Kidney glomerular epithelial cell (primary cell): ENCODE results near the gene CCDC146.
"Not testable (repeated sequence)": the region's sequence is repeated elsewhere in the genome, so short reads cannot be mapped to it uniquely, and the experiment has no call there.

Source experiments
- DNase-seq: peaks from one replicate; lab custom pipeline; 2025; lab: John Stamatoyannopoulos, UW

The CCDC146 gene

GRCh38 chr7:77121860-77122681, at the start of gene CCDC146:
TSS of gene CCDC146 (plus strand) at chr7:77122615. CDS start at chr7:77167669, 45,054 bp downstream.
- DNase-seq: peak; percentile 99

- not testable (repeated sequence) for DNase-seq
Observed at GRCh38 chr7:77074786-77075396, 47.5 kb upstream of the CCDC146 start.

- DNase-seq: not testable (repeated sequence)
Observed at GRCh38 chr7:77077060-77077459, 45.4 kb upstream of the CCDC146 start.

- not testable (repeated sequence) for DNase-seq
Observed at GRCh38 chr7:77079112-77079511, 43.3 kb upstream of the CCDC146 start.

GRCh38 chr7:77079624-77080023, 42.8 kb upstream of the CCDC146 start:
- not testable (repeated sequence) for DNase-seq

GRCh38 chr7:77080236-77080635, 42.2 kb upstream of the CCDC146 start:
- not testable (repeated sequence) for DNase-seq

- DNase-seq: not testable (repeated sequence)
Observed at GRCh38 chr7:77082192-77082591, 40.2 kb upstream of the CCDC146 start.

GRCh38 chr7:77092301-77092700, 30.1 kb upstream of the CCDC146 start:
- not testable (repeated sequence) for DNase-seq

GRCh38 chr7:77100501-77100900, 21.9 kb upstream of the CCDC146 start:
- not testable (repeated sequence) for DNase-seq

GRCh38 chr7:77101187-77101586, 21.2 kb upstream of the CCDC146 start:
- not testable (repeated sequence) for DNase-seq

GRCh38 chr7:77102671-77103070, 19.7 kb upstream of the CCDC146 start:
- not testable (repeated sequence) for DNase-seq

- DNase-seq: not testable (repeated sequence)
Observed at GRCh38 chr7:77105904-77106303, 16.5 kb upstream of the CCDC146 start.

GRCh38 chr7:77107659-77108058, 14.8 kb upstream of the CCDC146 start:
- DNase-seq: not testable (repeated sequence)

GRCh38 chr7:77108362-77108761, 14.1 kb upstream of the CCDC146 start:
- DNase-seq: not testable (repeated sequence)

- peak; percentile 0 for DNase-seq
Observed at GRCh38 chr7:77112719-77113306, 9.6 kb upstream of the CCDC146 start.

- DNase-seq: peak; percentile 13
Observed at GRCh38 chr7:77125486-77125885, 3.1 kb downstream of the CCDC146 start.

GRCh38 chr7:77127009-77127408, 4.6 kb downstream of the CCDC146 start:
- DNase-seq: not testable (repeated sequence)

GRCh38 chr7:77128582-77129410, 6.4 kb downstream of the CCDC146 start:
- DNase-seq: not testable (repeated sequence)

- DNase-seq: not testable (repeated sequence)
Observed at GRCh38 chr7:77131781-77132180, 9.4 kb downstream of the CCDC146 start.

GRCh38 chr7:77138668-77139067, 16.3 kb downstream of the CCDC146 start:
- not testable (repeated sequence) for DNase-seq

GRCh38 chr7:77140291-77140690, 17.9 kb downstream of the CCDC146 start:
- not testable (repeated sequence) for DNase-seq

- not testable (repeated sequence) for DNase-seq
Observed at GRCh38 chr7:77152232-77152631, 29.8 kb downstream of the CCDC146 start.
